Natural killer cell (primary cell): ENCODE measurements around the gene CASP14. TPM values are rescaled to one million over a fixed set of nuclear protein-coding genes. Genes with fewer than 3 reads are reported as not detected.
"Not testable (repeated sequence)": the region's sequence is repeated elsewhere in the genome, so short reads cannot be mapped to it uniquely, and the experiment has no call there.

Source experiments
- ATAC-seq, 3 donors: fragments of 150-1000 bp in 2 of 3; fragments of 200-7000 bp in 1 of 3; cut with Tn5 transposase; 1 replicate in 1 of 3; 2 replicates in 2 of 3; pipeline ENCODE4 v1.10.0; 2021; ENCODE audit warnings: mild to moderate bottlenecking in 2 of 3, moderate library complexity in 2 of 3
- DNase-seq, 2 donors: peaks; one replicate each; pipeline versions ENCODE4 v3.0.0 to v3.0.0-alpha.2; 2013 to 2021; ENCODE audit warnings: mixed read lengths in 1 of 2
- H3K27ac ChIP-seq: one replicate; pipeline ENCODE4 v1.5.1; 2013; ENCODE audit warnings: mild to moderate bottlenecking, low read length
- H3K27me3 ChIP-seq: one replicate; pipeline ENCODE4 v1.6.1; 2013; ENCODE audit warnings: low read length; ENCODE audit not compliant: control insufficient read depth, insufficient read depth
- H3K36me3 ChIP-seq: one replicate; pipeline ENCODE4 v1.6.1; 2013; ENCODE audit warnings: low read length; ENCODE audit not compliant: control insufficient read depth, insufficient read depth
- H3K4me1 ChIP-seq: one replicate; pipeline ENCODE4 v1.6.1; 2013; ENCODE audit warnings: low read length; ENCODE audit not compliant: control insufficient read depth, insufficient read depth
- H3K4me3 ChIP-seq: one replicate; pipeline ENCODE4 v1.5.1; 2013; ENCODE audit warnings: low read length
- H3K9me3 ChIP-seq: one replicate; pipeline ENCODE4 v1.6.1; 2013; ENCODE audit warnings: low read length; ENCODE audit not compliant: control insufficient read depth, insufficient read depth
- H3K27ac Mint-ChIP-seq, 2 donors: one replicate each; pipeline ENCODE4 v1.8.0; 2022; ENCODE audit warnings: mild to moderate bottlenecking in 2 of 2, mixed read lengths in 2 of 2, moderate library complexity in 1 of 2
- H3K27me3 Mint-ChIP-seq, 2 donors: one replicate each; pipeline ENCODE4 v1.8.0; 2022; ENCODE audit warnings: low read depth in 2 of 2, mixed read lengths in 2 of 2
- H3K36me3 Mint-ChIP-seq: one replicate; pipeline ENCODE4 v1.8.0; 2022; ENCODE audit warnings: mixed read lengths
- H3K4me1 Mint-ChIP-seq, 2 donors: one replicate each; pipeline ENCODE4 v1.8.0; 2022; ENCODE audit warnings: mixed read lengths in 2 of 2
- H3K4me3 Mint-ChIP-seq: one replicate; pipeline ENCODE4 v1.8.0; 2022; ENCODE audit warnings: mild to moderate bottlenecking, moderate library complexity, mixed read lengths
- H3K9me3 Mint-ChIP-seq, 2 donors: one replicate each; pipeline ENCODE4 v1.8.0; 2022; ENCODE audit warnings: mixed read lengths in 2 of 2
- WGBS: methylation state at CpG from one replicate; pipeline ENCODE4 v1.1.7; 2013; ENCODE audit warnings: missing lambda C conversion rate; ENCODE audit not compliant: insufficient coverage; 5-methylcytosine and 5-hydroxymethylcytosine counted together
- intact Hi-C: fragments of 100-400 bp; cut with micrococcal nuclease; formaldehyde crosslinking; loops from one replicate; pipeline ENCODE4 v1.14.2; 2022
- total RNA-seq, 4 donors: library from RNA; stranded (reverse); fragments of 120-200 nt in 1 of 4; gene quantifications; one replicate each; pipeline versions ENCODE4 v1.2.3 to v1.2.4, GENCODE V29; 2013 to 2022
- TF ChIP-seq, protein P1 (sequence below): fragments of 200-600 bp; IDR thresholded peaks from one replicate; pipeline ENCODE4 v1.8.0; 2022; ENCODE audit warnings: antibody characterized with exemption

CASP14 gene
- total RNA-seq, 3 donors from 2014 or later (not counting 1 experiment from before 2014, with no cell fraction given): not detected

DNA sequence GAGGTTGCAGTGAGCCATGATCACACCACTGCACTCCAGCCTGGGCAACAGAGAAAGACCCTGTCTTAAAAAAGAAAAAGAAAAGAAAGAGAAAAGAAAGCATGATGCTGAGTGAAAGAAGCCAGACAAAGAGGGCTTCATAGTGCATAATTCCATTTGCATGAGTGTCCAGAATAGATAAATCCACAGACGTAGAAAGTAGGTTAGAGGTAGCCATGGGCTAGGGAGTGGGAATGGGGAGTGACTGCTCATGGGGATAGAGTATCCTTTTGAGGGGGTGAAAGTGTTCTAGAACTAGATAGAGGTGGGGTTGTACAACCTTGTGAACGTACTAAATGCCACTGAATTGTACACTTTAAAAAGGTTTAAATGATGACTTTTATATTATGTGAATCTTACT lies 25.1 kb downstream of the CASP14 start:
- Histone ChIP-seq H3K27me3 (no peaks in the 10 kb centered on the region), H3K4me3 (no peak overlapping the region), H3K4me1 (no peaks in the 10 kb centered on the region), H3K27ac (no peak overlapping the region), H3K9me3 (no peaks in the 10 kb centered on the region), H3K36me3 (no peaks in the 10 kb centered on the region)
- Mint-ChIP-seq H3K4me1 (no peaks in the 10 kb centered on the region), H3K27ac (no peak overlapping the region), H3K9me3 (no peaks in the 10 kb centered on the region), H3K36me3 (no peaks in the 10 kb centered on the region), H3K27me3 (peaks cover 0 to 6% of the 10 kb centered on the region in 2 donors), H3K4me3 (no peak overlapping the region)
- intact Hi-C loops: no loop called here
- TF ChIP-seq, protein P1, sequence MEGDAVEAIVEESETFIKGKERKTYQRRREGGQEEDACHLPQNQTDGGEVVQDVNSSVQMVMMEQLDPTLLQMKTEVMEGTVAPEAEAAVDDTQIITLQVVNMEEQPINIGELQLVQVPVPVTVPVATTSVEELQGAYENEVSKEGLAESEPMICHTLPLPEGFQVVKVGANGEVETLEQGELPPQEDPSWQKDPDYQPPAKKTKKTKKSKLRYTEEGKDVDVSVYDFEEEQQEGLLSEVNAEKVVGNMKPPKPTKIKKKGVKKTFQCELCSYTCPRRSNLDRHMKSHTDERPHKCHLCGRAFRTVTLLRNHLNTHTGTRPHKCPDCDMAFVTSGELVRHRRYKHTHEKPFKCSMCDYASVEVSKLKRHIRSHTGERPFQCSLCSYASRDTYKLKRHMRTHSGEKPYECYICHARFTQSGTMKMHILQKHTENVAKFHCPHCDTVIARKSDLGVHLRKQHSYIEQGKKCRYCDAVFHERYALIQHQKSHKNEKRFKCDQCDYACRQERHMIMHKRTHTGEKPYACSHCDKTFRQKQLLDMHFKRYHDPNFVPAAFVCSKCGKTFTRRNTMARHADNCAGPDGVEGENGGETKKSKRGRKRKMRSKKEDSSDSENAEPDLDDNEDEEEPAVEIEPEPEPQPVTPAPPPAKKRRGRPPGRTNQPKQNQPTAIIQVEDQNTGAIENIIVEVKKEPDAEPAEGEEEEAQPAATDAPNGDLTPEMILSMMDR: no peak
- ATAC-seq: no peak
- 92% methylated on average over 2 of the region's 2 CpGs for WGBS
- no peak for DNase-seq

DNA sequence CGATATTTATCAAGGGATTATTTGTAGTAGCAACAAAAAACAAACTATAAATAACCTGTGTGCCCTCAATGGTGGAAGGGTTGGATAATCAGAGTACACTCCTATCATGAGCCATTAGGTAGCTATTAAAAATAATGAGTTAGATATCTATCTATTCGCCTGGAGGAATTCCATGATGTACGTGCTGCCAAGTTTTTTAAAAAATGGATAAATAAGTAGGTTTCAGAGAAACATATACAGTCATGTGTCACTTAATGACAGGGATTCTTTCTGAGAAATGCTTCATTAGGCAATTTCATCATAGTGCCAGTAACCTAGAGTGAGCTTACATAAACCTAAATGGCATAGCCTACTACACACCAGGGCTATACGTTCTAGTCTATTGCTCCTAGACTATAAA lies 26.5 kb downstream of the CASP14 start:
- Histone ChIP-seq H3K9me3 (no peaks in the 10 kb centered on the region), H3K4me1 (no peaks in the 10 kb centered on the region), H3K36me3 (no peaks in the 10 kb centered on the region), H3K4me3 (no peak overlapping the region), H3K27ac (no peak overlapping the region), H3K27me3 (no peaks in the 10 kb centered on the region)
- Mint-ChIP-seq H3K27ac (no peak overlapping the region), H3K27me3 (peaks cover 0 to 6% of the 10 kb centered on the region in 2 donors), H3K4me1 (no peaks in the 10 kb centered on the region), H3K4me3 (no peak overlapping the region), H3K36me3 (no peaks in the 10 kb centered on the region), H3K9me3 (no peaks in the 10 kb centered on the region)
- 97% methylated on average over 2 of the region's 4 CpGs for WGBS
- DNase-seq (no peak), ATAC-seq (no peak)
- intact Hi-C loops: no loop called here
- TF ChIP-seq, protein P1: no peak

DNA sequence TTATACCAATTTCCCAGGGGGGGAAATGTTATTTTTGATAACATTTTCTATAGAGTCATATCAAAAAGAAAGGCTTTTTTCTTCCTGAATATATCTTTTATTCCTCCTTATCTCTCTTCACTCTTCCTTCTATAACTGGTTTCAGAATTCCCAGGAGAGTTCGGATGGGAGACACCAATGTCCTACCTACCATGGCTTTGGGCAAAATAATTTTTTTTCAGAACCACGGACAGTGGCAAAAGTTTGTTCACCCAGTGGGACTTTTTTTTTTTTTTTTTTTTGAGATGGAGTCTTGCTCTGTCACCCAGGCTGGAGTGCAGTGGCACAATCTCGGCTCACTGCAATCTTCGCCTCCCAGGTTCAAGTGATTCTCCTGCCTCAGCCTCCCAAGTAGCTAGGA lies 30.7 kb downstream of the CASP14 start:
- H3K9me3 ChIP-seq, intact Hi-C loops, H3K4me3 Mint-ChIP-seq, H3K36me3 Mint-ChIP-seq, DNase-seq, H3K27ac ChIP-seq, H3K4me1 ChIP-seq, H3K4me3 ChIP-seq, H3K27me3 ChIP-seq, H3K9me3 Mint-ChIP-seq, H3K4me1 Mint-ChIP-seq, ATAC-seq, H3K27ac Mint-ChIP-seq, H3K36me3 ChIP-seq: not testable (repeated sequence)
- 100% methylated on average over 2 of the region's 4 CpGs for WGBS
- peaks cover 4 to 15% of the 10 kb centered on the region in 2 donors for H3K27me3 Mint-ChIP-seq

DNA sequence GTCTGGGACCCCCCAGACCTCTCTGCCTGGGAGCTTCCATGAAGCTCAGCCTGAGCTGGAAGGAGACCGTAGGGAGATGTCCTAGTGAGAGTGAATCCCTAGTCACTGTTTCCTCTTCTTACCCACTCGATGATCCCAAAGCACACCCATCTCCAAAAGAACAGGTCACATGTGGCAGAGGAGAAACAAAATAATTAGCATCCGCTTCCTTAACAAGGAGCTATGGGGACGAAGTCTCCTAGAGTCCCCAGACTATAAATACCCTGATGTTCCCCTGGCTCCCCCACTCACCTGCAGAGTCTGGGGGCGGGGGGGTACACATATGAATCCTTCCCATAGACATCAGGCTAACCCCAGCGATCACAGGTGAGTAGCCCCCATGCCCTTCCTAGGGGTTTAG lies 32.6 kb downstream of the CASP14 start, which contains the start of gene OR1I1:
Gene OR1I1 (plus strand): TSS at position 301 of the 400 bp plus-strand sequence. CDS start 4,855 bp downstream, outside the sequence.
- WGBS: 74% methylated on average over 5 of the region's 6 CpGs
- Histone ChIP-seq H3K9me3 (no peaks in the 10 kb centered on the region), H3K36me3 (no peaks in the 10 kb centered on the region), H3K27me3 (no peaks in the 10 kb centered on the region), H3K4me1 (no peaks in the 10 kb centered on the region), H3K27ac (no peak within 1 kb of the TSS), H3K4me3 (no peak within 1 kb of the TSS)
- Mint-ChIP-seq H3K9me3 (no peaks in the 10 kb centered on the region), H3K27ac (no peak within 1 kb of the TSS), H3K36me3 (no peaks in the 10 kb centered on the region), H3K4me1 (no peaks in the 10 kb centered on the region), H3K4me3 (no peak within 1 kb of the TSS), H3K27me3 (peaks cover 5 to 18% of the 10 kb centered on the region in 2 donors)
- intact Hi-C loops: no loop called here
- TF ChIP-seq, protein P1: no peak
- DNase-seq: no peak
- ATAC-seq: no peak
